Smooth muscle cell of bladder (primary cell): Measurements from ENCODE around the gene TUFT1. TPM values are rescaled to one million over a fixed set of nuclear protein-coding genes. Genes with fewer than 3 reads are reported as not detected.

Experiments
- total RNA-seq: library from RNA; depleted of rRNA; stranded (reverse); fragments of >200 nt; gene quantifications from 2 replicates; pipeline ENCODE4 v1.2.3, GENCODE V29; 2014

The TUFT1 gene
- total RNA-seq, result 6.1 and 9.8 TPM in 2 replicates

GRCh38 chr1:151540021-151540981 is at the start of gene TUFT1:
Gene TUFT1 (plus strand): TSS chr1:151540309. CDS start chr1:151540367, 58 bp downstream.

GRCh38 chr1:151510957-151511635 is 29.0 kb upstream of the TUFT1 start, which contains the start of gene CGN:
Gene CGN (plus strand): TSS chr1:151511387. CDS start chr1:151518520, 7,133 bp downstream.

GRCh38 chr1:151611832-151612500 is 71.9 kb downstream of the TUFT1 start, which contains the start of gene SNX27:
Gene SNX27 (plus strand): TSS chr1:151612050. CDS start chr1:151612202, 152 bp downstream.

Other genes with a start within 250 kb of the TUFT1 start
- 32.0 and 38.9 TPM in 2 replicates for gene PI4KB, start 212.9 kb upstream of the TUFT1 start, total RNA-seq
- 26.0 and 30.9 TPM in 2 replicates for gene RFX5, start 193.1 kb upstream of the TUFT1 start, total RNA-seq
- gene SELENBP1, start 167.6 kb upstream of the TUFT1 start, total RNA-seq, result 43.2 and 75.7 TPM in 2 replicates
- 426 and 520 TPM in 2 replicates for gene PSMB4, start 140.7 kb upstream of the TUFT1 start, total RNA-seq
- 9.5 and 15.4 TPM in 2 replicates for gene POGZ, start 80.8 kb upstream of the TUFT1 start, total RNA-seq
- under 0.01 TPM in 2 replicates for gene CGN, start 28.9 kb upstream of the TUFT1 start, total RNA-seq
- gene SNX27, start 71.7 kb downstream of the TUFT1 start, total RNA-seq, result 23.3 and 27.1 TPM in 2 replicates
- gene CELF3, start 176.5 kb downstream of the TUFT1 start, total RNA-seq, result not detected in 2 replicates
- not detected in 2 replicates for gene RIIAD1, start 181.2 kb downstream of the TUFT1 start, total RNA-seq
- 77.9 and 102 TPM in 2 replicates for gene MRPL9, start 223.2 kb downstream of the TUFT1 start, total RNA-seq